SK-N-SH treated with all-trans-retinoic acid at 6 μM for 48 hours (cell line): Measurements from ENCODE around the gene ZNF814.

Experiments
- ARNTL ChIP-seq: fragments of 450-650 bp; formaldehyde crosslinking; IDR thresholded peaks from 2 replicates; pipeline ENCODE4 v1.5.0; 2020; ENCODE audit warnings: low read depth, mild to moderate bottlenecking, moderate library complexity, borderline replicate concordance
- ISL1 ChIP-seq: fragments of 250-450 bp; sonication (Bioruptor Pico); IDR thresholded peaks from 2 replicates; pipeline ENCODE4 v2.1.2; 2022; ENCODE audit warnings: mild to moderate bottlenecking, moderate library complexity
- TOX ChIP-seq: fragments of 250-450 bp; sonication (Bioruptor Pico); IDR thresholded peaks from 2 replicates; pipeline ENCODE4 v1.8.0; 2021; ENCODE audit warnings: mild to moderate bottlenecking, moderate library complexity, borderline replicate concordance
- ZNF70 ChIP-seq: fragments of 450-650 bp; formaldehyde crosslinking; IDR thresholded peaks from 2 replicates; pipeline ENCODE4 v1.5.0; 2020; ENCODE audit warnings: mild to moderate bottlenecking, moderate library complexity
- TF ChIP-seq, protein P1 (sequence below): fragments of 250-450 bp; sonication (Bioruptor Pico); IDR thresholded peaks from 2 replicates; pipeline ENCODE4 v1.5.1; 2021; ENCODE audit warnings: mild to moderate bottlenecking, moderate library complexity

- TF ChIP-seq ZNF70 (CRISPR knock-in tag) (no peak), ARNTL (CRISPR knock-in tag) (no peak), ISL1 (no peak), TOX (no peak)
- TF ChIP-seq, protein P1, sequence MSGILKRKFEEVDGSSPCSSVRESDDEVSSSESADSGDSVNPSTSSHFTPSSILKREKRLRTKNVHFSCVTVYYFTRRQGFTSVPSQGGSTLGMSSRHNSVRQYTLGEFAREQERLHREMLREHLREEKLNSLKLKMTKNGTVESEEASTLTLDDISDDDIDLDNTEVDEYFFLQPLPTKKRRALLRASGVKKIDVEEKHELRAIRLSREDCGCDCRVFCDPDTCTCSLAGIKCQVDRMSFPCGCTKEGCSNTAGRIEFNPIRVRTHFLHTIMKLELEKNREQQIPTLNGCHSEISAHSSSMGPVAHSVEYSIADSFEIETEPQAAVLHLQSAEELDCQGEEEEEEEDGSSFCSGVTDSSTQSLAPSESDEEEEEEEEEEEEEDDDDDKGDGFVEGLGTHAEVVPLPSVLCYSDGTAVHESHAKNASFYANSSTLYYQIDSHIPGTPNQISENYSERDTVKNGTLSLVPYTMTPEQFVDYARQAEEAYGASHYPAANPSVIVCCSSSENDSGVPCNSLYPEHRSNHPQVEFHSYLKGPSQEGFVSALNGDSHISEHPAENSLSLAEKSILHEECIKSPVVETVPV (CRISPR knock-in tag): no peak
Observed at GRCh38 chr19:57850553-57851017, 38.3 kb downstream of the ZNF814 start.
